HepG2 (cell line): ENCODE data around the gene ATXN2. TPM values are rescaled to one million over a fixed set of nuclear protein-coding genes. Genes with fewer than 3 reads are reported as not detected.

Source experiments
- FOXA3 ChIP-seq: IDR thresholded peaks from 2 replicates; pipeline ENCODE4 v1.6.1; 2016; ENCODE audit warnings: missing genetic modification reagents, missing compliant biosample characterization
- HMGA1 ChIP-seq: sonication (generic); formaldehyde crosslinking; conservative IDR thresholded peaks from 2 replicates; pipeline ENCODE4 v1.4.0; 2020; ENCODE audit warnings: missing genetic modification reagents
- LCORL ChIP-seq, 2 experiments: fragments of 450-650 bp in 1 of 2; sonication (generic) in 1 of 2; formaldehyde crosslinking in 1 of 2; IDR thresholded peaks; 2 replicates each; pipeline versions ENCODE4 v1.5.0 to v1.6.1; 2017 to 2020; ENCODE audit warnings: antibody characterized with exemption in 1 of 2, missing genetic modification reagents in 1 of 2
- PRPF4 ChIP-seq: fragments of 200-400 bp; formaldehyde crosslinking; IDR thresholded peaks from 2 replicates; pipeline ENCODE4 v1.6.1; 2016; ENCODE audit warnings: low read length, low read depth; ENCODE audit not compliant: poor library complexity, severe bottlenecking
- RARA ChIP-seq: IDR thresholded peaks from 2 replicates; pipeline ENCODE4 v1.6.1; 2016; ENCODE audit warnings: missing genetic modification reagents, missing compliant biosample characterization
- RBFOX2 ChIP-seq: fragments of 200-400 bp; formaldehyde crosslinking; IDR thresholded peaks from 2 replicates; pipeline ENCODE4 v1.6.1; 2017; ENCODE audit warnings: low read depth, mild to moderate bottlenecking, low read length
- RFXAP ChIP-seq: sonication (generic); formaldehyde crosslinking; IDR thresholded peaks from 2 replicates; pipeline ENCODE4 v1.4.0; 2020; ENCODE audit warnings: missing genetic modification reagents, borderline replicate concordance
- SP140L ChIP-seq: sonication (generic); formaldehyde crosslinking; IDR thresholded peaks from 2 replicates; pipeline ENCODE4 v1.4.0; 2020; ENCODE audit warnings: missing genetic modification reagents, borderline replicate concordance
- SRY ChIP-seq: sonication (generic); formaldehyde crosslinking; IDR thresholded peaks from 2 replicates; pipeline ENCODE4 v1.8.0; 2022; ENCODE audit warnings: mild to moderate bottlenecking, missing genetic modification reagents
- TAF15 ChIP-seq: fragments of 200-400 bp; formaldehyde crosslinking; IDR thresholded peaks from one replicate; pipeline ENCODE4 v1.6.1; 2018; ENCODE audit warnings: mild to moderate bottlenecking, low read depth, low read length; ENCODE audit not compliant: poor library complexity, severe bottlenecking
- TARDBP ChIP-seq: sonication (generic); formaldehyde crosslinking; IDR thresholded peaks from 2 replicates; pipeline ENCODE4 v1.8.0; 2022; ENCODE audit warnings: mild to moderate bottlenecking, missing genetic modification reagents
- ZNF124 ChIP-seq: sonication (generic); formaldehyde crosslinking; IDR thresholded peaks from 2 replicates; pipeline ENCODE4 v1.4.0; 2020; ENCODE audit warnings: missing genetic modification reagents
- ZNF253 ChIP-seq: sonication (generic); formaldehyde crosslinking; IDR thresholded peaks from 2 replicates; pipeline ENCODE4 v1.8.0; 2022; ENCODE audit warnings: mild to moderate bottlenecking, missing genetic modification reagents, borderline replicate concordance
- ZNF629 ChIP-seq: sonication (generic); formaldehyde crosslinking; conservative IDR thresholded peaks from 2 replicates; pipeline ENCODE4 v1.5.0; 2020; ENCODE audit warnings: missing genetic modification reagents
- ZNF672 ChIP-seq: sonication (generic); formaldehyde crosslinking; IDR thresholded peaks from 2 replicates; pipeline ENCODE4 v1.8.1; 2022; ENCODE audit warnings: missing genetic modification reagents
- ZNF674 ChIP-seq: sonication (generic); formaldehyde crosslinking; IDR thresholded peaks from 2 replicates; pipeline ENCODE4 v1.5.0; 2020; ENCODE audit warnings: low read depth, mild to moderate bottlenecking, missing genetic modification reagents
- polyA plus RNA-seq, 8 experiments: library from polyadenylated mRNA; depleted of rRNA in 3 of 8; stranded (reverse) in 7 of 8; unstranded in 1 of 8; fragments of >200 nt; fragmentation: Illumina TruSeq in 4 of 8; extraction: Trizol in 4 of 8; gene quantifications; 2 replicates each; pipeline versions ENCODE4 v1.2.1 to v1.2.3, GENCODE V29; 2011 to 2016; ENCODE audit warnings: low read depth in 4 of 8, missing spikeins in 1 of 8, mixed read lengths in 1 of 8; ENCODE audit not compliant: insufficient read depth in 1 of 8
- total RNA-seq, 5 experiments: library from RNA; depleted of rRNA; stranded (reverse); fragments of >200 nt; fragmentation: Illumina TruSeq; extraction: Trizol; gene quantifications; 2 replicates each; pipeline ENCODE4 v1.2.3, GENCODE V29; 2016; ENCODE audit warnings: low read depth in 1 of 5
- TF ChIP-seq, protein P1 (sequence below): sonication (generic); formaldehyde crosslinking; conservative IDR thresholded peaks from 2 replicates; pipeline ENCODE4 v1.4.0; 2020; ENCODE audit warnings: missing genetic modification reagents
- TF ChIP-seq, protein P2 (sequence below): sonication (generic); formaldehyde crosslinking; IDR thresholded peaks from 2 replicates; pipeline ENCODE4 v1.4.0; 2020; ENCODE audit warnings: missing genetic modification reagents
- TF ChIP-seq, protein P3 (sequence below): IDR thresholded peaks from 2 replicates; pipeline ENCODE4 v1.4.0; 2020; ENCODE audit warnings: mild to moderate bottlenecking, missing genetic modification reagents
- TF ChIP-seq, protein P4 (sequence below): sonication (generic); formaldehyde crosslinking; IDR thresholded peaks from 2 replicates; pipeline ENCODE4 v1.5.1; 2020; ENCODE audit warnings: mild to moderate bottlenecking, missing genetic modification reagents, moderate library complexity

The ATXN2 gene
- total and polyA plus RNA-seq, 2 of the 13 experiments (the other 11 are each of a cell fraction or from before 2014, with no cell fraction given) = 18.1 to 27.1 TPM

DNA sequence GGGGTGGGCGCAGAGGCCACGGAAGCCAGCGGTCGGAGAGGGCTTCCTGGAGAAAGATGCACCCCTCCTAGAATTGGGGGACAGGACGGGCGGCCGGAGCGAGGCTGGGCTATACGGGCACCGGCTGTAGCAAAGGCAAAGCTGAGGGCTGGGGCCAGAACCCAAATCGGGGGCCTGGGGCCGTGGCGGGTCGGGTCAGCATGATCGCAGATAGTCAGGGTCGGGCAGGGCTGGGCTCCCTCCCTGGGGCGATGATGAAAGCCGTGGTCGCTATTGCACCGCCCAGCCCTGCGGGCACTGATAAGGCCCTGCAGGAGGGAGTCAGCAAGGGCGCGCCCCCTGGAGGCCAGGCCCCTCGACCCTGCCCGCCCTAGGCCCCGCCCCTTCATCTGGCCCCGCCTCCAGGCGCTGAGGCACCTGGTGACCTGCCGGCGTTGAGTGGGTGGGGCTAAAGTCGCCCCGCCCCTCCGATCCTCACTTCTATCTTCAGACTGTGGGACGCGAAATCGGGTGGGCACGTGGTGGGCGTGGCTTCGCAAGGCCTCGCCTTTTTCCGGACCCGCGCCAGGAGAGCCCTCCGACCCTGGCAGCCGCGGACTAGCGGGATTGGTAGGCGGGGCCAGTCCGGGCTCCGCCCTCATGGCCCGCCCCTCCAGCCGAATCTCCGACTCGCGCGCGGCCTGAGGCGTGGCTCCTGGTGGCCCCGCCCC, 193.8 kb downstream of the ATXN2 start (continued):
- 0 out of 2 replicates have a peak, but pooled peaks have one; percentile 73 for TF ChIP-seq RFXAP (CRISPR knock-in tag)
- no peak for TF ChIP-seq TAF15
- no peak for TF ChIP-seq PRPF4
- TF ChIP-seq RBFOX2 = peak; percentile 88
- TF ChIP-seq FOXA3 = peak; percentile 60
- no peak for TF ChIP-seq ZNF253 (CRISPR knock-in tag)
- TF ChIP-seq ZNF629 (CRISPR knock-in tag) = no peak
- TF ChIP-seq, protein P1, sequence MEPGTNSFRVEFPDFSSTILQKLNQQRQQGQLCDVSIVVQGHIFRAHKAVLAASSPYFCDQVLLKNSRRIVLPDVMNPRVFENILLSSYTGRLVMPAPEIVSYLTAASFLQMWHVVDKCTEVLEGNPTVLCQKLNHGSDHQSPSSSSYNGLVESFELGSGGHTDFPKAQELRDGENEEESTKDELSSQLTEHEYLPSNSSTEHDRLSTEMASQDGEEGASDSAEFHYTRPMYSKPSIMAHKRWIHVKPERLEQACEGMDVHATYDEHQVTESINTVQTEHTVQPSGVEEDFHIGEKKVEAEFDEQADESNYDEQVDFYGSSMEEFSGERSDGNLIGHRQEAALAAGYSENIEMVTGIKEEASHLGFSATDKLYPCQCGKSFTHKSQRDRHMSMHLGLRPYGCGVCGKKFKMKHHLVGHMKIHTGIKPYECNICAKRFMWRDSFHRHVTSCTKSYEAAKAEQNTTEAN (CRISPR knock-in tag) = peak; percentile 68; the same call in 1 of the 2 replicates
- no peak for TF ChIP-seq HMGA1
- no peak; the same call in 1 of the 2 replicates for TF ChIP-seq ZNF674 (CRISPR knock-in tag)
- TF ChIP-seq, protein P2, sequence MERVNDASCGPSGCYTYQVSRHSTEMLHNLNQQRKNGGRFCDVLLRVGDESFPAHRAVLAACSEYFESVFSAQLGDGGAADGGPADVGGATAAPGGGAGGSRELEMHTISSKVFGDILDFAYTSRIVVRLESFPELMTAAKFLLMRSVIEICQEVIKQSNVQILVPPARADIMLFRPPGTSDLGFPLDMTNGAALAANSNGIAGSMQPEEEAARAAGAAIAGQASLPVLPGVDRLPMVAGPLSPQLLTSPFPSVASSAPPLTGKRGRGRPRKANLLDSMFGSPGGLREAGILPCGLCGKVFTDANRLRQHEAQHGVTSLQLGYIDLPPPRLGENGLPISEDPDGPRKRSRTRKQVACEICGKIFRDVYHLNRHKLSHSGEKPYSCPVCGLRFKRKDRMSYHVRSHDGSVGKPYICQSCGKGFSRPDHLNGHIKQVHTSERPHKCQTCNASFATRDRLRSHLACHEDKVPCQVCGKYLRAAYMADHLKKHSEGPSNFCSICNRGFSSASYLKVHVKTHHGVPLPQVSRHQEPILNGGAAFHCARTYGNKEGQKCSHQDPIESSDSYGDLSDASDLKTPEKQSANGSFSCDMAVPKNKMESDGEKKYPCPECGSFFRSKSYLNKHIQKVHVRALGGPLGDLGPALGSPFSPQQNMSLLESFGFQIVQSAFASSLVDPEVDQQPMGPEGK (CRISPR knock-in tag) = peak; percentile 61
- TF ChIP-seq TARDBP (CRISPR knock-in tag) = no peak
- TF ChIP-seq, protein P3, sequence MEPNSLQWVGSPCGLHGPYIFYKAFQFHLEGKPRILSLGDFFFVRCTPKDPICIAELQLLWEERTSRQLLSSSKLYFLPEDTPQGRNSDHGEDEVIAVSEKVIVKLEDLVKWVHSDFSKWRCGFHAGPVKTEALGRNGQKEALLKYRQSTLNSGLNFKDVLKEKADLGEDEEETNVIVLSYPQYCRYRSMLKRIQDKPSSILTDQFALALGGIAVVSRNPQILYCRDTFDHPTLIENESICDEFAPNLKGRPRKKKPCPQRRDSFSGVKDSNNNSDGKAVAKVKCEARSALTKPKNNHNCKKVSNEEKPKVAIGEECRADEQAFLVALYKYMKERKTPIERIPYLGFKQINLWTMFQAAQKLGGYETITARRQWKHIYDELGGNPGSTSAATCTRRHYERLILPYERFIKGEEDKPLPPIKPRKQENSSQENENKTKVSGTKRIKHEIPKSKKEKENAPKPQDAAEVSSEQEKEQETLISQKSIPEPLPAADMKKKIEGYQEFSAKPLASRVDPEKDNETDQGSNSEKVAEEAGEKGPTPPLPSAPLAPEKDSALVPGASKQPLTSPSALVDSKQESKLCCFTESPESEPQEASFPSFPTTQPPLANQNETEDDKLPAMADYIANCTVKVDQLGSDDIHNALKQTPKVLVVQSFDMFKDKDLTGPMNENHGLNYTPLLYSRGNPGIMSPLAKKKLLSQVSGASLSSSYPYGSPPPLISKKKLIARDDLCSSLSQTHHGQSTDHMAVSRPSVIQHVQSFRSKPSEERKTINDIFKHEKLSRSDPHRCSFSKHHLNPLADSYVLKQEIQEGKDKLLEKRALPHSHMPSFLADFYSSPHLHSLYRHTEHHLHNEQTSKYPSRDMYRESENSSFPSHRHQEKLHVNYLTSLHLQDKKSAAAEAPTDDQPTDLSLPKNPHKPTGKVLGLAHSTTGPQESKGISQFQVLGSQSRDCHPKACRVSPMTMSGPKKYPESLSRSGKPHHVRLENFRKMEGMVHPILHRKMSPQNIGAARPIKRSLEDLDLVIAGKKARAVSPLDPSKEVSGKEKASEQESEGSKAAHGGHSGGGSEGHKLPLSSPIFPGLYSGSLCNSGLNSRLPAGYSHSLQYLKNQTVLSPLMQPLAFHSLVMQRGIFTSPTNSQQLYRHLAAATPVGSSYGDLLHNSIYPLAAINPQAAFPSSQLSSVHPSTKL = peak; percentile 31; the same call in 1 of the 2 replicates
- TF ChIP-seq SP140L = no peak
- TF ChIP-seq, protein P4, sequence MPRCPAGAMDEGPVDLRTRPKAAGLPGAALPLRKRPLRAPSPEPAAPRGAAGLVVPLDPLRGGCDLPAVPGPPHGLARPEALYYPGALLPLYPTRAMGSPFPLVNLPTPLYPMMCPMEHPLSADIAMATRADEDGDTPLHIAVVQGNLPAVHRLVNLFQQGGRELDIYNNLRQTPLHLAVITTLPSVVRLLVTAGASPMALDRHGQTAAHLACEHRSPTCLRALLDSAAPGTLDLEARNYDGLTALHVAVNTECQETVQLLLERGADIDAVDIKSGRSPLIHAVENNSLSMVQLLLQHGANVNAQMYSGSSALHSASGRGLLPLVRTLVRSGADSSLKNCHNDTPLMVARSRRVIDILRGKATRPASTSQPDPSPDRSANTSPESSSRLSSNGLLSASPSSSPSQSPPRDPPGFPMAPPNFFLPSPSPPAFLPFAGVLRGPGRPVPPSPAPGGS = no peak
- no peak for TF ChIP-seq LCORL (IDR thresholded peaks at IDR 0.05)
- peak; percentile 72; the same call in 1 of the 2 replicates for TF ChIP-seq LCORL (CRISPR knock-in tag; IDR thresholded peaks at IDR 0.05)
- TF ChIP-seq SRY (CRISPR knock-in tag) = no peak
- TF ChIP-seq RARA (CRISPR knock-in tag) = peak; percentile 46; the same call in 1 of the 2 replicates
- TF ChIP-seq ZNF672 (CRISPR knock-in tag) = no peak
- no peak for TF ChIP-seq ZNF124 (CRISPR knock-in tag)
